Measurements from ENCODE around the gene SSH2.
A peak's percentile ranks its signal among the peaks of the same experiment; 100 is the strongest.
"Not testable (repeated sequence)": the region's sequence is repeated elsewhere in the genome, so short reads cannot be mapped to it uniquely, and the experiment has no call there.

Gene SSH2

DNA sequence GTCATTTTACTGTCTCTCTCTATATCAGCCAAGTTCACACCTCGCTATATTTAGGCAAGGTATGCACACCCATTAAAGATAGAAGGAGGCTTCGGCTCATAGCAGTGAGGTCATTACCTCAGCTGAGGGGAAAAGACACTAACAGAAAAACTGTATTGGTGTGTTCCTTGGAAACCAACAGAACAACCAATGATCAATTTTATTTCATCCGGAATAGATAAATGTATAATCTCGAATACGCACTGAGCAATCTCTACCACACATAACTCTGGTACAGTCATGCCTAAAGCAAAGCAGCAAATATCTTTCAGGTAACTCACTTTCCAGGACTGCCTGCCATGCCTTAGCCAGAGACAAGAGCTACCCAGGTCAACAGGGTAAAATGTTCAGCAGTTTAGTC lies 197.4 kb downstream of the SSH2 start:
- Histone ChIP-seq H3K4me3 (ENCODE audit: low read depth, low read length) (no peak overlapping the region), H3K36me3 (ENCODE audit: control insufficient read depth, insufficient read depth, low read length) (no peaks in the 10 kb centered on the region), H3K4me1 (ENCODE audit: control insufficient read depth, insufficient read depth, low read length) (peaks cover 10% of the 10 kb centered on the region; the same call in 1 of the 2 replicates), H3K9me3 (ENCODE audit: control insufficient read depth, insufficient read depth, low read length) (no peaks in the 10 kb centered on the region), H3K27ac (ENCODE audit: low read depth, low read length) (no peak overlapping the region), H3K9ac (ENCODE audit: low read depth, low read length) (no peak overlapping the region), H3K27me3 (ENCODE audit: control insufficient read depth, insufficient read depth, low read length) (no peaks in the 10 kb centered on the region)

- H3K9me3 ChIP-seq (ENCODE audit: control insufficient read depth, insufficient read depth, low read length), result no peaks in the 10 kb centered on the region
- no peak overlapping the region for H3K9ac ChIP-seq (ENCODE audit: low read depth, low read length)
- no peak overlapping the region for H3K27ac ChIP-seq (ENCODE audit: low read depth, low read length)
- no peaks in the 10 kb centered on the region for H3K27me3 ChIP-seq (ENCODE audit: control insufficient read depth, insufficient read depth, low read length)
- peaks cover 10% of the 10 kb centered on the region; the same call in 1 of the 2 replicates for H3K4me1 ChIP-seq (ENCODE audit: control insufficient read depth, insufficient read depth, low read length)
- H3K36me3 ChIP-seq (ENCODE audit: control insufficient read depth, insufficient read depth, low read length), result no peaks in the 10 kb centered on the region
- no peak overlapping the region for H3K4me3 ChIP-seq (ENCODE audit: low read depth, low read length)
Observed at GRCh38 chr17:29732209-29732608, 197.8 kb downstream of the SSH2 start.

GRCh38 chr17:29731589-29731929 lies 198.5 kb downstream of the SSH2 start:
- H3K27me3 ChIP-seq (ENCODE audit: control insufficient read depth, insufficient read depth, low read length), result no peaks in the 10 kb centered on the region
- peaks cover 17% of the 10 kb centered on the region for H3K4me1 ChIP-seq (ENCODE audit: control insufficient read depth, insufficient read depth, low read length)
- H3K9me3 ChIP-seq (ENCODE audit: control insufficient read depth, insufficient read depth, low read length), result no peaks in the 10 kb centered on the region
- no peak overlapping the region for H3K9ac ChIP-seq (ENCODE audit: low read depth, low read length)
- no peak overlapping the region for H3K4me3 ChIP-seq (ENCODE audit: low read depth, low read length)
- H3K27ac ChIP-seq (ENCODE audit: low read depth, low read length), result no peak overlapping the region
- no peaks in the 10 kb centered on the region for H3K36me3 ChIP-seq (ENCODE audit: control insufficient read depth, insufficient read depth, low read length)

- Histone ChIP-seq H3K9ac (ENCODE audit: low read depth, low read length) (no peak overlapping the region), H3K27me3 (ENCODE audit: control insufficient read depth, insufficient read depth, low read length) (no peaks in the 10 kb centered on the region), H3K36me3 (ENCODE audit: control insufficient read depth, insufficient read depth, low read length) (no peaks in the 10 kb centered on the region), H3K9me3 (ENCODE audit: control insufficient read depth, insufficient read depth, low read length) (no peaks in the 10 kb centered on the region), H3K4me1 (ENCODE audit: control insufficient read depth, insufficient read depth, low read length) (peaks cover 27% of the 10 kb centered on the region), H3K27ac (ENCODE audit: low read depth, low read length) (no peak overlapping the region), H3K4me3 (ENCODE audit: low read depth, low read length) (no peak overlapping the region)
Observed at GRCh38 chr17:29728490-29728889, 201.5 kb downstream of the SSH2 start.

DNA sequence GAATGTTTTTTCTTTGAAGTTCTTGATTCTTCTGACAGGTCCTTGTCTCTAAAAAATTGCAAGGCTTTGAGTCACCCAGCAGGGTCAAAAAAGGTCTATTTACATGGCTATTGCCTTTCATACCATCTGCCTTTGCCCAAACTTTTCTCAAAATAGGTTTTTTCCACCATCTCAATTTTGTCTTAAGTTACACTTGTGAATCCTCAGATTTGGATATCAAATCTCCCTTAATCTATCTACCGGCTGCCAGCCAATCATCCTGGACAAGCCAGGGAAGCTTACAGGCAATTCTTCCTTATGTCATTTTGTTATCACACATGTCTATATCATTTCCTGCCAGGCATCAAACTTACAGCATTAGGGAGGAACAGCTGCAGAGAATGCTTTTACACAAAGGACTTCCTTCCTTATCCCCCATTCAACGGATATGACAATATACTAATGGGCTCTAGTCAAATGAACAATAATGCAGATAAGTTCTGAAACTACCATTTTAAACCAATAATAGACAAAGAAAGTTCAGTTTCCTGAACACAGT lies 203.2 kb downstream of the SSH2 start:
- no peak overlapping the region for H3K9ac ChIP-seq (ENCODE audit: low read depth, low read length)
- peaks cover 19% of the 10 kb centered on the region for H3K4me1 ChIP-seq (ENCODE audit: control insufficient read depth, insufficient read depth, low read length)

GRCh38 chr17:29725408-29725807 lies 204.6 kb downstream of the SSH2 start:
- H3K27ac ChIP-seq (ENCODE audit: low read depth, low read length); H3K36me3 ChIP-seq (ENCODE audit: control insufficient read depth, insufficient read depth, low read length); H3K9ac ChIP-seq (ENCODE audit: low read depth, low read length); H3K27me3 ChIP-seq (ENCODE audit: control insufficient read depth, insufficient read depth, low read length); H3K4me3 ChIP-seq (ENCODE audit: low read depth, low read length); H3K9me3 ChIP-seq (ENCODE audit: control insufficient read depth, insufficient read depth, low read length): not testable (repeated sequence)
- peaks cover 27% of the 10 kb centered on the region for H3K4me1 ChIP-seq (ENCODE audit: control insufficient read depth, insufficient read depth, low read length)

More for the DNA sequence above, 203.2 kb downstream of the SSH2 start:
- Histone ChIP-seq H3K9me3 (ENCODE audit: control insufficient read depth, insufficient read depth, low read length) (no peaks in the 10 kb centered on the region), H3K27ac (ENCODE audit: low read depth, low read length) (peak overlapping the region; percentile 86), H3K27me3 (ENCODE audit: control insufficient read depth, insufficient read depth, low read length) (no peaks in the 10 kb centered on the region), H3K36me3 (ENCODE audit: control insufficient read depth, insufficient read depth, low read length) (no peaks in the 10 kb centered on the region), H3K4me3 (ENCODE audit: low read depth, low read length) (no peak overlapping the region)

- H3K36me3 ChIP-seq (ENCODE audit: control insufficient read depth, insufficient read depth, low read length), result no peaks in the 10 kb centered on the region
- peaks cover 33% of the 10 kb centered on the region for H3K4me1 ChIP-seq (ENCODE audit: control insufficient read depth, insufficient read depth, low read length)
- no peaks in the 10 kb centered on the region for H3K9me3 ChIP-seq (ENCODE audit: control insufficient read depth, insufficient read depth, low read length)
- H3K4me3 ChIP-seq (ENCODE audit: low read depth, low read length), result no peak overlapping the region
- H3K27ac ChIP-seq (ENCODE audit: low read depth, low read length), result no peak overlapping the region
- H3K9ac ChIP-seq (ENCODE audit: low read depth, low read length), result no peak overlapping the region
- no peaks in the 10 kb centered on the region for H3K27me3 ChIP-seq (ENCODE audit: control insufficient read depth, insufficient read depth, low read length)
Observed at GRCh38 chr17:29723278-29724047, 206.6 kb downstream of the SSH2 start.

DNA sequence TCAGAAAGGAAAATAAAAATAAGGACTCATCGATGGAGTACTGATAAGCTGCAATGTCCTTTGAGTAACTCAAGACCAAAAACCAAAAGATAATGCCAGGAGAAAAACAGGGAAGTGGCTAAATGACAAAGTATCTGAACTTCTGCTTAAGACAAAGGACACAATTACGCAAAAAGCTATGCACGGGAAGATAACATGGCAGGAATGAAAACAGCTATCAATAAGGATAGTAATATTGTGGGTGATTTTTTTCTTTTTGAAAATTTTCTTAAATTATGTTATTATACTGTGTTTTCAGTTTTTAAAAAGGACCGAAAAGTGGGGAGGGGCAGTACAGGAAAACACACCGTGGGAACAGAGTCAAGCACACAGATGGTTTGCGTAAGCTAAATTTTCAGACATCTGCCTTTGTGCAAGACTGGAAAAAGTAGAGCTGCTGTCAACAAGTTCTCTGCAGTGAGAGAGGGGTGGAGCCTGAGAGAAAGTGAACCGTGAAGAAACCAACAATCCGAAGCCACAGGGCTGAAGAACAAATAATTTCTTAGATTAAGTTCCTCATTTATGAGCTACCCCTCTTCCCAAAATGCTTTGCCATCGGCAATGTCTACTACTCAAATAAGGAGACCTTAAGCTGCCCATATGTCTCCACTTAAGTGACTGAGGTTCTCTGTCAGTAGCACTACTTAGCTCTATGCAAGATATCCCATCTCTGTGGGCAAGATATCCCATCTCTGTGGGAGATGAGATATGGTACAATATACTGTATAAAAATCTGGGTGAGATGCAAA lies 207.4 kb downstream of the SSH2 start:
- Histone ChIP-seq H3K4me1 (ENCODE audit: control insufficient read depth, insufficient read depth, low read length) (peaks cover 41% of the 10 kb centered on the region), H3K27ac (ENCODE audit: low read depth, low read length) (no peak overlapping the region), H3K36me3 (ENCODE audit: control insufficient read depth, insufficient read depth, low read length) (no peaks in the 10 kb centered on the region), H3K4me3 (ENCODE audit: low read depth, low read length) (no peak overlapping the region), H3K9ac (ENCODE audit: low read depth, low read length) (no peak overlapping the region), H3K9me3 (ENCODE audit: control insufficient read depth, insufficient read depth, low read length) (no peaks in the 10 kb centered on the region), H3K27me3 (ENCODE audit: control insufficient read depth, insufficient read depth, low read length) (no peaks in the 10 kb centered on the region)

DNA sequence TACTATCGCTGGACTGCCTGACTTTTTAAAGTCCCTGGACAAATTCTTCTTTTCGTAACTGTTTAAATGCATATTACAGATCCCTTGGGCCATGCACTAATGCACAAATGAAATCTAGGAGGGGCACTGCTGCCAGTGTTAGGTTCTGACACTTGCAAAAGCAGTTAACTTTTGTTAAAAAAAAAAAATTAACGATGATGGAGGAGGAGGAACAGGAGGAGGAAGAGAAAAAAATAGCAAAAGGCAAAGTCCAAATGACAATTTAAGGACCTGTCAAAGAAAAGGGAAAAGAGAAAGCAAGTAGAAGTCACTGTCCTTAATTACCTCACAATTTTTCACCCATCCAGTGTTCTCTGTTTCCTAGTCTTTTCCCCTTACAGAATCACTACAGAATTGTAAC lies 209.5 kb downstream of the SSH2 start:
- no peak overlapping the region for H3K4me3 ChIP-seq (ENCODE audit: low read depth, low read length)
- no peak overlapping the region for H3K9ac ChIP-seq (ENCODE audit: low read depth, low read length)
- H3K27me3 ChIP-seq (ENCODE audit: control insufficient read depth, insufficient read depth, low read length), result no peaks in the 10 kb centered on the region
- no peaks in the 10 kb centered on the region for H3K36me3 ChIP-seq (ENCODE audit: control insufficient read depth, insufficient read depth, low read length)
- H3K4me1 ChIP-seq (ENCODE audit: control insufficient read depth, insufficient read depth, low read length), result peaks cover 26% of the 10 kb centered on the region
- H3K27ac ChIP-seq (ENCODE audit: low read depth, low read length), result no peak overlapping the region
- H3K9me3 ChIP-seq (ENCODE audit: control insufficient read depth, insufficient read depth, low read length), result no peaks in the 10 kb centered on the region

GRCh38 chr17:29719469-29719868 lies 210.6 kb downstream of the SSH2 start:
- Histone ChIP-seq H3K9ac (ENCODE audit: low read depth, low read length) (no peak overlapping the region), H3K27ac (ENCODE audit: low read depth, low read length) (no peak overlapping the region)

DNA sequence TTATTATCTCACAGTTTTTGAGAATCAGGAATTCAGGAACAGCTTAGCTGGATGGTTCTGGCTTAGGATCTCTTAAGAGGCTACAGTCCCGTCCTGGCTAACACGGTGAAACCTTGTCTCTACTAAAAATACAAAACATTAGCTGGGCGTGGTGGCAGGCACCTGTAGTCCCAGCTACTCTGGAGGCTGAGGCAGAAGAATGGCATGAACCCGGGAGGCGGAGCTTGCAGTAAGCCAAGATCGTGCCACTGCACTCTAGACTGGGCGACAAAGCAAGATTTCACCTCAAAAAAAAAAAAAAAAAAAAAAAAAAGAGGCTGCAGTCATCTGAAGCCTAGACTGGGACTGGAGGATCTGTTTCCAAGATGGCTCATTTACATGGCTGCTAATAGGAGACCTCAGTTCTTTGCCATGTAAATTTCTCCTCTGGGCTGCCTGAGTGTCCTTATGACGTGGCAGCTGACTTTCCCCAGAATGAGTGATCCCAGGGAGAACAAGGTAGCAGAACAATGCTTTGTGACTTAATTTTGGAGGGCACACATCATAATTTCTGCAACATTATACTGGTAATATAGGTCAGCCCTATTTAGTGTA lies 211.5 kb downstream of the SSH2 start:
- H3K9ac ChIP-seq (ENCODE audit: low read depth, low read length), result no peak overlapping the region
- H3K27ac ChIP-seq (ENCODE audit: low read depth, low read length), result peak overlapping the region; percentile 1
- H3K4me1 ChIP-seq (ENCODE audit: control insufficient read depth, insufficient read depth, low read length), result peaks cover 24% of the 10 kb centered on the region
- H3K4me3 ChIP-seq (ENCODE audit: low read depth, low read length), result no peak overlapping the region
- H3K27me3 ChIP-seq (ENCODE audit: control insufficient read depth, insufficient read depth, low read length), result no peaks in the 10 kb centered on the region
- H3K36me3 ChIP-seq (ENCODE audit: control insufficient read depth, insufficient read depth, low read length), result no peaks in the 10 kb centered on the region
- no peaks in the 10 kb centered on the region for H3K9me3 ChIP-seq (ENCODE audit: control insufficient read depth, insufficient read depth, low read length)

More at GRCh38 chr17:29719469-29719868, 210.6 kb downstream of the SSH2 start:
- Histone ChIP-seq H3K9me3 (ENCODE audit: control insufficient read depth, insufficient read depth, low read length) (no peaks in the 10 kb centered on the region), H3K36me3 (ENCODE audit: control insufficient read depth, insufficient read depth, low read length) (no peaks in the 10 kb centered on the region), H3K4me3 (ENCODE audit: low read depth, low read length) (no peak overlapping the region), H3K4me1 (ENCODE audit: control insufficient read depth, insufficient read depth, low read length) (peaks cover 26% of the 10 kb centered on the region), H3K27me3 (ENCODE audit: control insufficient read depth, insufficient read depth, low read length) (no peaks in the 10 kb centered on the region)
